Esophagus squamous epithelium (tissue), 5 donors: ENCODE data around the gene PRKG1. TPM values are rescaled to one million over a fixed set of nuclear protein-coding genes. Genes with fewer than 3 reads are reported as not detected.

Source experiments
- DNase-seq: peaks from one replicate; lab custom pipeline; 2025; lab: John Stamatoyannopoulos, UW
- H3K27ac ChIP-seq, 4 donors: fragments of 200-600 bp; sonication (generic); one replicate each; pipeline ENCODE4 v1.5.1; 2016 to 2019; ENCODE audit warnings: mild to moderate bottlenecking in 1 of 4
- H3K27me3 ChIP-seq, 4 donors: fragments of 200-600 bp; sonication (generic); 1 replicate in 3 of 4; 2 replicates in 1 of 4; pipeline versions ENCODE4 v1.5.1 to v1.6.0; 2017 to 2021; ENCODE audit warnings: antibody characterized with exemption in 1 of 4
- H3K36me3 ChIP-seq, 3 donors: fragments of 200-600 bp; sonication (generic); one replicate each; pipeline ENCODE4 v1.5.1; 2016 to 2019
- H3K4me1 ChIP-seq, 3 donors: fragments of 200-600 bp; sonication (generic); one replicate each; pipeline ENCODE4 v1.5.1; 2017 to 2019
- H3K4me3 ChIP-seq, 4 donors: fragments of 200-600 bp; sonication (generic); 1 replicate in 3 of 4; 2 replicates in 1 of 4; pipeline ENCODE4 v1.5.1; 2016 to 2019; ENCODE audit warnings: mild to moderate bottlenecking in 2 of 4, moderate library complexity in 1 of 4
- H3K9me3 ChIP-seq, 3 donors: fragments of 200-600 bp; sonication (generic); one replicate each; pipeline ENCODE4 v1.5.1; 2016 to 2019
- POLR2A ChIP-seq, 4 donors: fragments of 450-650 bp; IDR thresholded peaks; one replicate each; pipeline ENCODE4 v1.6.1; 2017; ENCODE audit warnings: antibody characterized with exemption in 4 of 4, mild to moderate bottlenecking in 4 of 4, moderate library complexity in 3 of 4
- WGBS, 2 donors: methylation state at CpG; one replicate each; pipeline ENCODE4 v1.1.5; 2018; 5-methylcytosine and 5-hydroxymethylcytosine counted together
- intact Hi-C: fragments of 100-400 bp; cut with DNase I; formaldehyde crosslinking; loops from one replicate; pipeline ENCODE4 v1.15.0; 2022
- total RNA-seq, 4 donors: library from RNA; depleted of rRNA; stranded (reverse); fragments of >200 nt; gene quantifications; one replicate each; pipeline ENCODE4 v1.1.0, GENCODE V29; 2016
- TF ChIP-seq, protein P1 (sequence below), 6 experiments: fragments of 450-650 bp in 4 of 6; fragments of 200-600 bp in 2 of 6; sonication (generic) in 2 of 6; IDR thresholded peaks; one replicate each; pipeline ENCODE4 v1.5.1; 2016 to 2019; ENCODE audit warnings: antibody characterized with exemption in 6 of 6, mild to moderate bottlenecking in 4 of 6, moderate library complexity in 4 of 6
- donor health status: DM: yes; HTN: yes; CAD: no.

Gene PRKG1
- total RNA-seq, 4 donors from 2014 or later: 2.0 to 10.9 (median 3.8) TPM

DNA sequence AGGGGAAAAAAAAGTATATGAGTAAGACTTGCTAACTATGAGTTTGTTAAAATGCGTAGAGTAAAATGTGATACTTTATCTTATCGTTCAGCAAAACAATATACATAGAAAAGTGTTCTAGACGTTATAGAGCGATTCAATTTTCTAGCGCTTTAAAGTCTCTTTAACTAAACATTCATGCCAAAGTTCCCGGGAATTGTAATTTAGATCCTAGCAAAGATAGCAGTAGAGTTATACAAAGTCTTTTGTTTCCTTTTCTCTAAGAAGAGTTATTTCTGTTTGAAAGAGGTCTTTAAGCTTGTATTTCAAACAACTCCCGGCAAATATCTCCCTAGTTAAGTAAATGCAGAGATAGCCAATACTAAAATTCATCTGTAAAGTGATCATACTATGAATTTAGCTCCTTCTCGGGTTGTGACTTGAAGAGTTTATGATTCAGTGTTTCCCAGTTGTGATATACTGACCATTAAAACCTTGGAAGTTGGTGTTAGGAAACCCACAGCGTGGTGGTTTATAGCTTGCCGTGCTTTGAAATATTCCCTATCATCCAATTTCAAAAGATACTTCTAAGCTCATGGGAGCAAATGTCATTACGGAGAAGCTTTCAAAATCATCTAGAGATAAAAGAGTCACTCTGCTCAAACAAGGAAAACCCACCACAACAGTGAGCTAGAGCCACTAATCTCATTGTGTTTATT, 453.4 kb downstream of the PRKG1 start:
- H3K27me3 ChIP-seq: no peaks in the 10 kb centered on the region
- no peak overlapping the region for H3K4me3 ChIP-seq
- intact Hi-C loops: no loop called here
- H3K36me3 ChIP-seq: no peaks in the 10 kb centered on the region
- 46 to 64% methylated on average over 11 of the region's 11 CpGs for WGBS, 2 donors
- TF ChIP-seq POLR2A (IDR thresholded peaks at IDR 0.05): no peak
- TF ChIP-seq, protein P1, sequence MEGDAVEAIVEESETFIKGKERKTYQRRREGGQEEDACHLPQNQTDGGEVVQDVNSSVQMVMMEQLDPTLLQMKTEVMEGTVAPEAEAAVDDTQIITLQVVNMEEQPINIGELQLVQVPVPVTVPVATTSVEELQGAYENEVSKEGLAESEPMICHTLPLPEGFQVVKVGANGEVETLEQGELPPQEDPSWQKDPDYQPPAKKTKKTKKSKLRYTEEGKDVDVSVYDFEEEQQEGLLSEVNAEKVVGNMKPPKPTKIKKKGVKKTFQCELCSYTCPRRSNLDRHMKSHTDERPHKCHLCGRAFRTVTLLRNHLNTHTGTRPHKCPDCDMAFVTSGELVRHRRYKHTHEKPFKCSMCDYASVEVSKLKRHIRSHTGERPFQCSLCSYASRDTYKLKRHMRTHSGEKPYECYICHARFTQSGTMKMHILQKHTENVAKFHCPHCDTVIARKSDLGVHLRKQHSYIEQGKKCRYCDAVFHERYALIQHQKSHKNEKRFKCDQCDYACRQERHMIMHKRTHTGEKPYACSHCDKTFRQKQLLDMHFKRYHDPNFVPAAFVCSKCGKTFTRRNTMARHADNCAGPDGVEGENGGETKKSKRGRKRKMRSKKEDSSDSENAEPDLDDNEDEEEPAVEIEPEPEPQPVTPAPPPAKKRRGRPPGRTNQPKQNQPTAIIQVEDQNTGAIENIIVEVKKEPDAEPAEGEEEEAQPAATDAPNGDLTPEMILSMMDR (IDR thresholded peaks at IDR 0.05): no peak
- H3K9me3 ChIP-seq: no peaks in the 10 kb centered on the region
- H3K4me1 ChIP-seq: no peaks in the 10 kb centered on the region
- DNase-seq: no peak
- no peak overlapping the region for H3K27ac ChIP-seq

GRCh38 chr10:51528527-51528926, 454.2 kb downstream of the PRKG1 start:
- no peaks in the 10 kb centered on the region for H3K27me3 ChIP-seq
- TF ChIP-seq, protein P1 (IDR thresholded peaks at IDR 0.05): no peak
- TF ChIP-seq POLR2A (IDR thresholded peaks at IDR 0.05): no peak
- no peaks in the 10 kb centered on the region for H3K36me3 ChIP-seq

GRCh38 chr10:51530541-51530940, 456.3 kb downstream of the PRKG1 start:
- intact Hi-C loops: no loop called here
- no peaks in the 10 kb centered on the region for H3K27me3 ChIP-seq
- TF ChIP-seq POLR2A (IDR thresholded peaks at IDR 0.05): no peak
- TF ChIP-seq, protein P1 (IDR thresholded peaks at IDR 0.05): no peak
- no peaks in the 10 kb centered on the region for H3K9me3 ChIP-seq
- no peak for DNase-seq
- no peaks in the 10 kb centered on the region for H3K36me3 ChIP-seq
- WGBS, 2 donors: 62 to 63% methylated on average over 4 of the region's 4 CpGs
- no peaks in the 10 kb centered on the region for H3K4me1 ChIP-seq
- H3K27ac ChIP-seq: no peak overlapping the region
- H3K4me3 ChIP-seq: no peak overlapping the region

More at GRCh38 chr10:51528527-51528926, 454.2 kb downstream of the PRKG1 start:
- DNase-seq: no peak
- no peak overlapping the region for H3K4me3 ChIP-seq
- 12 to 18% methylated on average over 2 of the region's 2 CpGs for WGBS, 2 donors
- no peaks in the 10 kb centered on the region for H3K9me3 ChIP-seq
- intact Hi-C loops: no loop called here
- H3K27ac ChIP-seq: no peak overlapping the region
- H3K4me1 ChIP-seq: no peaks in the 10 kb centered on the region

DNA sequence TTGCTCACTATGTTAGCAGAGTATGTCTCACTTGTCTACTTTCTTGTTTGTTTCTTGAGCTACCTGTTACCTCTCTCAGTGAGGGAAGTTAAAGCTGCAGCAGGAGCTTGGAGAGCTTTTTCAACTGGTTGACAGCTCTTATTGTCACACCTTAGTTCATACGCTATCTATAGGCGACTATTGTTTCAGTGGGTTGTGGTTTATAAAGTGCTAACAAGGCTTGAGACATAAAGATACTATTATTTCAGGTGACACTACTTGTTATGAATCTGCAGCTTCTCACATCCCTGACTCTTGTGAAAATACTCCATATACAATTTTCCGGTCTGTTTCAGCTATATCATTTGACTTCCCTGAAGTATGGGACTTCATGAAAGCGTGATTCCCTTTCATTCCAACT, 457.8 kb downstream of the PRKG1 start:
- intact Hi-C loops: no loop called here
- Histone ChIP-seq H3K27ac (no peak overlapping the region), H3K4me3 (no peak overlapping the region), H3K4me1 (no peaks in the 10 kb centered on the region), H3K27me3 (no peaks in the 10 kb centered on the region), H3K9me3 (no peaks in the 10 kb centered on the region), H3K36me3 (no peaks in the 10 kb centered on the region)
- WGBS, 2 donors: 80 to 86% methylated on average over 4 of the region's 4 CpGs
- TF ChIP-seq, protein P1 (IDR thresholded peaks at IDR 0.05): no peak
- TF ChIP-seq POLR2A (IDR thresholded peaks at IDR 0.05): no peak
- no peak for DNase-seq

GRCh38 chr10:51542853-51543252, 468.6 kb downstream of the PRKG1 start:
- Histone ChIP-seq H3K9me3 (no peaks in the 10 kb centered on the region), H3K27ac (no peak overlapping the region), H3K4me1 (no peaks in the 10 kb centered on the region), H3K27me3 (no peaks in the 10 kb centered on the region), H3K4me3 (no peak overlapping the region), H3K36me3 (no peaks in the 10 kb centered on the region)
- intact Hi-C loops: no loop called here
- DNase-seq: no peak
- TF ChIP-seq POLR2A (IDR thresholded peaks at IDR 0.05): no peak
- 64 to 89% methylated on average over 5 of the region's 5 CpGs for WGBS, 2 donors
